ENCODE measurements around the gene KRTAP9-7.

The KRTAP9-7 gene

DNA sequence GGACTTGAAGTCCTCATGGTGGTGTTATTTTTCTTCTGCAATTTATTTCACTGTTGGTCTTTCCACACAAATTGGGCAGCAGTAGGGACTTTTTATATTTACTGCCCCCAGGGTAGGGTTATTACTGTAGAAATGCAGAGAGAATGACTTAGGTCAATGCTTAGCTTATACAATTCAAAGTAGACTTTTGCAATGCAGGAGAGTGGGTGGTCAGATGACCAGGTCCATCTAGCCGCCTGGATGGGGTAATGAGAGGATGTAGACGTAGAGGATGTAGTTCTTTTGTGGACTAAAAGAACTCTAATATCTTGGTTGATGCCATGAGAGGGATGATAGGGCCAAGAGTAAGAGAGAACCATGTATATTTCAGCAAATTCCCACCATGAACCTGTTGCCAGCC is 42.7 kb downstream of the KRTAP9-7 start:
- H3K27ac ChIP-seq (ENCODE audit: insufficient read depth, low read depth, low read length, poor library complexity, severe bottlenecking) = no peak overlapping the region
- WGBS, 2 experiments = 39 to 50% methylated on average over 2 of the region's 2 CpGs
- H3K36me3 ChIP-seq (ENCODE audit: control insufficient read depth, insufficient read depth, low read length) = no peaks in the 10 kb centered on the region
- H3K27me3 ChIP-seq (ENCODE audit: control insufficient read depth, insufficient read depth, low read length, poor library complexity, severe bottlenecking) = no peaks in the 10 kb centered on the region
- H3K4me3 ChIP-seq (ENCODE audit: insufficient read depth, low read depth, low read length) = no peak overlapping the region
- H3K9me3 ChIP-seq (ENCODE audit: control insufficient read depth, low read length) = peaks cover 3% of the 10 kb centered on the region
- no peaks in the 10 kb centered on the region for H3K4me1 ChIP-seq (ENCODE audit: control insufficient read depth, insufficient read depth, low read length)

- H3K4me1 ChIP-seq (ENCODE audit: control insufficient read depth, insufficient read depth, low read length) = no peaks in the 10 kb centered on the region
- no peaks in the 10 kb centered on the region for H3K27me3 ChIP-seq (ENCODE audit: control insufficient read depth, insufficient read depth, low read length, poor library complexity, severe bottlenecking)
- 50 to 56% methylated on average over 5 of the region's 5 CpGs for WGBS, 2 experiments
- no peaks in the 10 kb centered on the region for H3K36me3 ChIP-seq (ENCODE audit: control insufficient read depth, insufficient read depth, low read length)
- H3K27ac ChIP-seq (ENCODE audit: insufficient read depth, low read depth, low read length, poor library complexity, severe bottlenecking) = no peak overlapping the region
- no peak overlapping the region for H3K4me3 ChIP-seq (ENCODE audit: insufficient read depth, low read depth, low read length)
- H3K9me3 ChIP-seq (ENCODE audit: control insufficient read depth, low read length) = peaks cover 3% of the 10 kb centered on the region
These were observed 46.8 kb downstream of the KRTAP9-7 start for GRCh38 chr17:41322094-41322902.

- Histone ChIP-seq H3K36me3 (ENCODE audit: control insufficient read depth, insufficient read depth, low read length) (no peaks in the 10 kb centered on the region), H3K27ac (ENCODE audit: insufficient read depth, low read depth, low read length, poor library complexity, severe bottlenecking) (no peak overlapping the region), H3K27me3 (ENCODE audit: control insufficient read depth, insufficient read depth, low read length, poor library complexity, severe bottlenecking) (no peaks in the 10 kb centered on the region), H3K9me3 (ENCODE audit: control insufficient read depth, low read length) (peaks cover 3% of the 10 kb centered on the region), H3K4me3 (ENCODE audit: insufficient read depth, low read depth, low read length) (no peak overlapping the region), H3K4me1 (ENCODE audit: control insufficient read depth, insufficient read depth, low read length) (no peaks in the 10 kb centered on the region)
- WGBS, 2 experiments = 89 to 93% methylated on average over 11 of the region's 11 CpGs
These were observed 47.7 kb downstream of the KRTAP9-7 start for GRCh38 chr17:41322903-41323895.

DNA sequence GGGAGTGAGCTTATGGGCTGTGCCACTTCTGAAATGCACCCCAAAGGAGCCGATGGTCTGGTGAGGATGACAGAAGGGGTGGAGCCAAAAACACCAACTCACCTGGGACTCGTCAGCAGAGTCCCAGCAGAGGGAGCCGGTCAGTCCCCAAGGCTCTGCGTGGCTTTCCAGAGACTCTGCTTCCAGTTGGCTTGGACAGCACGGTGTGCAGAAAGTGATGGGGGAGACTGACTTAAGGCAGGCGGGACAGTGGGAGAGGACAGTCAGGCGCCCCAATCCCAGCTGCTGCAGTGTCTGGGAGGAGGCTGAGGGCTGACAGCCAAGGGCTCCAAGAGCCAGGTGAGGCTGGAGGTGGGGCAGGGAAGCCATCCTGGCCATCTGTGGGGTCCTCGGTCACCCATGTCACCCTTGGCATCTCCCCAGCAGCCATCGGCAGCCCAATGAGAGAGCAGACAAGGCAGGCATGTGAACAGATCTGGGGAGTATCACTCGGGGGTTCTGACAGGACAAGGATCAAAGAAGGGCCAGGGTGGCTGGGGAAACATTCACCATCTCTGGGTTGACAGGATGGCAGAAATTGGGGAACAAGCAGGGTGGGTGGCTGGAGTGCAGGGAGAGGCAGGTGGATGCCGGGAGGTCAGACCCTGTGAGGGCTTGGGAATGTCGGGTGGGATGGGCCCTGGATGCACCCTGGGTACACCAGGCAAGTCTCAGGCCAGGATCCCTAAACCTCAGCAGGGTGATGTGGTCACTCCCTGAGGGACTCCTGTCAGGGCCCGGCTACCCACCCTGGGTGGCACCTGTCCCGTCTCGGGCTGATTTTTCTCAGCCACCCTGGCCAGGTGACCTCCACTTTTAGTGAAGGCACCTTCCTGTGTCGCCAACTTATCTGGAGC is 48.9 kb downstream of the KRTAP9-7 start:
- Histone ChIP-seq H3K36me3 (ENCODE audit: control insufficient read depth, insufficient read depth, low read length) (no peaks in the 10 kb centered on the region), H3K4me3 (ENCODE audit: insufficient read depth, low read depth, low read length) (no peak overlapping the region), H3K9me3 (ENCODE audit: control insufficient read depth, low read length) (peaks cover 2% of the 10 kb centered on the region), H3K27me3 (ENCODE audit: control insufficient read depth, insufficient read depth, low read length, poor library complexity, severe bottlenecking) (no peaks in the 10 kb centered on the region), H3K27ac (ENCODE audit: insufficient read depth, low read depth, low read length, poor library complexity, severe bottlenecking) (no peak overlapping the region), H3K4me1 (ENCODE audit: control insufficient read depth, insufficient read depth, low read length) (no peaks in the 10 kb centered on the region)
- WGBS, 2 experiments = 75% methylated on average over 16 of the region's 16 CpGs

GRCh38 chr17:41325126-41325525 is 49.6 kb downstream of the KRTAP9-7 start:
- WGBS, 2 experiments = 91 to 95% methylated on average over 10 of the region's 10 CpGs
- Histone ChIP-seq H3K27ac (ENCODE audit: insufficient read depth, low read depth, low read length, poor library complexity, severe bottlenecking) (no peak overlapping the region), H3K4me1 (ENCODE audit: control insufficient read depth, insufficient read depth, low read length) (no peaks in the 10 kb centered on the region), H3K36me3 (ENCODE audit: control insufficient read depth, insufficient read depth, low read length) (no peaks in the 10 kb centered on the region), H3K4me3 (ENCODE audit: insufficient read depth, low read depth, low read length) (no peak overlapping the region), H3K27me3 (ENCODE audit: control insufficient read depth, insufficient read depth, low read length, poor library complexity, severe bottlenecking) (no peaks in the 10 kb centered on the region), H3K9me3 (ENCODE audit: control insufficient read depth, low read length) (no peaks in the 10 kb centered on the region)

- Histone ChIP-seq H3K4me3 (ENCODE audit: insufficient read depth, low read depth, low read length) (no peak overlapping the region), H3K27ac (ENCODE audit: insufficient read depth, low read depth, low read length, poor library complexity, severe bottlenecking) (no peak overlapping the region), H3K27me3 (ENCODE audit: control insufficient read depth, insufficient read depth, low read length, poor library complexity, severe bottlenecking) (no peaks in the 10 kb centered on the region), H3K36me3 (ENCODE audit: control insufficient read depth, insufficient read depth, low read length) (no peaks in the 10 kb centered on the region), H3K9me3 (ENCODE audit: control insufficient read depth, low read length) (no peaks in the 10 kb centered on the region), H3K4me1 (ENCODE audit: control insufficient read depth, insufficient read depth, low read length) (no peaks in the 10 kb centered on the region)
- WGBS, 2 experiments = 95 to 96% methylated on average over 6 of the region's 6 CpGs
These were observed 50.1 kb downstream of the KRTAP9-7 start for GRCh38 chr17:41325611-41326010.
